OCI-LY7 (cell line): ENCODE data around the gene WRNIP1.

Experiments
- CTCF ChIP-seq: fragments of 200-600 bp; sonication (generic); conservative IDR thresholded peaks from 2 replicates; pipeline ENCODE4 v1.5.1; 2014; ENCODE audit warnings: mild to moderate bottlenecking, antibody characterized with exemption, low read length, moderate library complexity, mixed read lengths
- EZH2phosphoT487 ChIP-seq: fragments of 200-600 bp; sonication (generic); IDR thresholded peaks from 2 replicates; pipeline ENCODE4 v1.6.1; 2018; ENCODE audit warnings: low read depth, borderline replicate concordance, mild to moderate bottlenecking, mixed run types, antibody characterized with exemption, low read length, moderate library complexity, mixed read lengths

- no peak for TF ChIP-seq CTCF
- TF ChIP-seq EZH2phosphoT487, result no peak
Measured at GRCh38 chr6:2777249-2777648, 12.1 kb downstream of the WRNIP1 start.
